ENCODE results near the gene CERK.

GRCh38 chr22:46703171-46703995 lies 34.7 kb downstream of the CERK start:
- TF ChIP-seq EZH2 (IDR thresholded peaks at IDR 0.05; ENCODE audit: low read depth) (no peak), CTCF (conservative IDR thresholded peaks at IDR 0.05) (no peak)

Measured in PC-9 (cell line).